NT2/D1 (cell line): ENCODE measurements around the gene ABCB1.

ENCODE experiments used
- SUZ12 ChIP-seq: IDR thresholded peaks from 2 replicates; pipeline ENCODE4 v1.6.1; 2011; ENCODE audit not compliant: insufficient read length, insufficient read depth; ENCODE audit errors: extremely low read depth
- YY1 ChIP-seq: IDR thresholded peaks from 2 replicates; pipeline ENCODE4 v1.6.1; 2011; ENCODE audit not compliant: insufficient read length, insufficient read depth
- ZNF274 ChIP-seq: IDR thresholded peaks from 2 replicates; pipeline ENCODE4 v1.6.1; 2011; ENCODE audit warnings: mild to moderate bottlenecking, low read depth, low read length

GRCh38 chr7:87596696-87597095 is 4.0 kb downstream of the ABCB1 start:
- TF ChIP-seq ZNF274 (no peak), YY1 (no peak), SUZ12 (no peak)
